Measurements from ENCODE around the gene MX1.

The MX1 gene

DNA sequence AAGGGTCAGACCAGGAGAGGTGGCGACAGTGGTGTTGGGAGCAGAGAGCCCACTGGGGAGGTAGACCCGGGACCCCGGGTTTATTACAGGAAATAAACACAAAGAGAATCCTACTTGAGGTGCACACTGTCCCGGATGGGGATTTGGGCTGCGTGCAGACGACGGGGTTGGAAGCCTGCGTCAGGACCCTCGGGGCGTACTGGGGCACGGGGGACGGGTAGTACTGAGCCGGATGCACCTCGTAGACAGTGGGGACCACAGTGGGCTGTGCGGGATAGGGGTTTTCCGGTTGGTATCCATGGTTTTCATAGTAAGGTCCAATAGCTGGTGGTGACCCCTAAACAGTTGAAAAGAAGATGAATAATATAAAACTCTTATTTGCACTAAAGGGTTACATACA is 68.2 kb downstream of the MX1 start:
- DNase-seq, result no peak

DNA sequence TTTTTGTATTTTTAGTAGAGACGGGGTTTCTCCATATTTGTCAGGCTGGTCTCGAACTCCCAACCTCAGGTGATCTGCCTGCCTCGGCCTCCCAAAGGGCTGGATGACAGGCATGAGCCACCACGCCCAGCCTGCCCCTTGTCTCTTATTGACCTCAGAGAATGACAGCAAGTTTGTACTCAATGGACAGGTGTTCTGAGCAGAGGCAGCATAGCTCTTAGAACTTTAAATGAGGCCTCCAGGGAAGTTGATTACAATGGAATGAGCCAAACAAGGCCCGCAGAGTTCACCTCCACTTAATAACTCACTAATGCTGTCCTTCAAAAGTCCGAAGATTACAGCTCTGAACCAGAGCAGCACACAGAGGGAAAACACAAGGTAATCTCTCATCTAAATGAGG is 71.0 kb downstream of the MX1 start:
- no peak for DNase-seq

DNA sequence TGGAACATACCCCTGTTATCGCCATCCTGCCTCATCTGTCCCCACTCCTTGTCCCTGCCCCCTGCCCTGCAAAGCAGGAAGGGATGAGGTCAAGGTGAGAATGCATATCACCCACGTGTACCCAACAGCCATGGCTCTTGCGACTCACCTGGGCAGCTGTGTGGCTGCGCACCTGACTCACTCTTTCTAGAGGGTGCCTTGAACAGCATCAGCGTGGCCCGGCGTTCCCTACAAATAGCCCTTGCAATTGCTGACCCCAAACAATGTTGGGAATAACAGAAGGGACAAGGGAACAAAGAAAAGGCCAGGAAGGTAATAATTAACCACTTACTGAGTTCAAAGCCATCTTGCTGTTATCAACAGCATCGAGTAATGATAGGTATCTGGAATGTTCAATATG is 71.7 kb downstream of the MX1 start:
- DNase-seq, result no peak

DNA sequence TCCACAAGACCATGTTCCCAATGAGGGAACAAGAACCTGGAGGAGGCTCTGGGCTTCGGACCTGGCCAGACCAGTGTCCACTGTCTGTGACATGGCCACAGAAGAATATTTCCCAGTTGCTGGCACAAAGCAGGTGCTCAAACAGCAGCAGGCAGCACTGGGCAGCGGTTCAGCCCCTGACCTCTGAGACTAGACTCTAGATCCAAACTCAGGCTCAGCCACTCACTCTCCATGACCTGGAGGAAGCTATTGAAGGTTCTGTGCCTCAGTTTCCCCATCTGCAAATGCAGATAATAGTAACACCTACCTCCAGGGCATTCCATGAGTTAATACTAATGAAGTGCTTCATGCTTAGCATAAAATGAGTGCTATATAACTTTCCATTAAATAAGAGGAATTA is 73.9 kb downstream of the MX1 start:
- DNase-seq, result no peak

DNA sequence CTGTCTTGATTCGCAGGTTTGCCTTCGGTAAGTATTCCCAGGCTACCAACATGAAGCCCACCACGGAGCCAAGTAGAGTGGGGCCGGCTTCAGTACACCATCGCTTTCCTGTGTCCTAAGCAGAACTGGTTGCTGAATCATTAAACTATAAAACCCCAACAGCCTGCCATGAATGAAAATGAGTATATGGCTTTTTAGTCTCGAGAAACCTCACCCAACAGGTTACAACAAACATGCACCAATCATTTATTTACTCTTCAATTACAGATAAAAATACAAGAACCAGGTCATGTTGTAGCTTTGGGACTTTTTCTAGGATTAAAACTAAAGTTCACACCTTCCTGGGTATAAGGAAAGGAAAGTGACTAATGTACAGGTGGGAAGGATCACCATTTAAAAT is 74.3 kb downstream of the MX1 start:
- no peak for DNase-seq

DNA sequence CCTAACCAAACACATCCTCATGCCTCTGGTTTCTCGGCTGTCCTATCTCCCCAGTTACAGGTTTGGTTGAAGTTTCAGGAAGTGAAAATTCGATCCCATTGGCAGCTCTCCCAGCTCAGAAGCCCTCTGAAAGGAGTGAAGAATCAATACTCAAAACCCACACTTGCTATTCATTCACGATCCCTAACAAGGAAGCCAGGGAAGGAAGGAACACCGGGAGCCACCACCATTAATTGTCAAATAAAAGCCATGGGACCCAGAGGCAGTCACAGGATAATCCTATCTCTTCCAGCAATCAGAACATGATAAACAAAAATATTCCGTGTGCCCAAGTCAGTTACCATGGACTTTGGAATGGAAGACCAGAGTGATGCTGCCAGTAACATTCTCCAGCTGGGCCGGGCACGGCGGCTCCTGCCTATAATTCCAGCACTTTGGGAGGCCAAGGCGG is 74.9 kb downstream of the MX1 start:
- DNase-seq, result no peak

DNA sequence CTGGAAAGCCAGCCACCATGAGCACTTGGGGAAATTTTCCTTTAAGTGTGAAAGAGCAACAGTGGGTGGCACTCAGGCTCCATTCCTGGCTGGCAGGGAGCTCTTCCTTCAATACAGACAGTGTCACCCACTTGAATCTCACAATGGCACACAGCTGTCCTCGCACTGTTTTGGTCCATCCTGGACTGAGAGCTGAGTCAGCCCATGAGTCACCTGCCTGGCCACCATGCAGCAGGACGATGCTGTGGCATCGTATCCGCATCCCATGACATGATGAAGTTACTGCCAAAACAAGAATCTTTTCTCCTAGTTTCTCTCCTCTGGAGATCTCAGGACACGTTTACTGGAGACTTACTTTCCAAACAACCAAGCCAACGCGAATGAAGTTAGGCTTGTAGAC is 75.9 kb downstream of the MX1 start:
- no peak for DNase-seq

DNA sequence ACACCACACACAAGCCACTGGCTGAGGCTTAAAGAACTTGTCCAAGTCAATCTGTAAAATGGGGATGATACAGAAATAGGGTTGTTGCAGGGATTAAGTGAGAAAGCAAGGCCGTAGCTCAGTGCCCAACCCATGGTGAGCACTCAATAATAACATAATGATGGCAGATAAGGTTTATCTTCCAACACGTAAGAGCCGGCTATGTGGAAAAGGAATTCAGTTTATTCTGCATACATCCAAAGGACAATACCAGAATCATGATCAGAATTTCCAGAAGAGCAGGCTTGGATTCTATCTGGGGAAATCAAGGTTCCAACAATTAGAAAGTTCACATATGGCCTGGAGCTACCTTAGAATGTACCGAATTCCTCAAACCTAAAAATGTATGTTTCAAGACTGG is 77.3 kb downstream of the MX1 start:
- no peak for DNase-seq

DNA sequence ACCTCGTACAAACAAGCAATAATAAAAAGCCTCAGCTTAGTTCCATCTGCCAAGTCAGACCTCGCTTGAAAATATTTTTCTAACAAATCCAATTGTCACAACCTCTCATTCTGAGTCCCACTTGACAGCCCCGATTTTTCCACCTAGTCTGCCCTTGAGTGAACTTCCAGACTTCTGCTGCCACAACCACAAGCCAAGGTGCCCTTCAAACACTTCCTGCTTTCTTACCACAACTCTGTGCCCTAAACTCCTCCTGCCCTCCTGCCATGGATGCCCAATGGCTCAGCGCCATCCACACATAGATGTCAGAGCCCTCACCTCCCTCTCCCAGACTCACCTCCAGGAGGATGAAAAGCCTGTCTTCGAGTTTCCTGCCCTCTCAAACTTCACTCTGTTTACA is 78.0 kb downstream of the MX1 start:
- no peak for DNase-seq

DNA sequence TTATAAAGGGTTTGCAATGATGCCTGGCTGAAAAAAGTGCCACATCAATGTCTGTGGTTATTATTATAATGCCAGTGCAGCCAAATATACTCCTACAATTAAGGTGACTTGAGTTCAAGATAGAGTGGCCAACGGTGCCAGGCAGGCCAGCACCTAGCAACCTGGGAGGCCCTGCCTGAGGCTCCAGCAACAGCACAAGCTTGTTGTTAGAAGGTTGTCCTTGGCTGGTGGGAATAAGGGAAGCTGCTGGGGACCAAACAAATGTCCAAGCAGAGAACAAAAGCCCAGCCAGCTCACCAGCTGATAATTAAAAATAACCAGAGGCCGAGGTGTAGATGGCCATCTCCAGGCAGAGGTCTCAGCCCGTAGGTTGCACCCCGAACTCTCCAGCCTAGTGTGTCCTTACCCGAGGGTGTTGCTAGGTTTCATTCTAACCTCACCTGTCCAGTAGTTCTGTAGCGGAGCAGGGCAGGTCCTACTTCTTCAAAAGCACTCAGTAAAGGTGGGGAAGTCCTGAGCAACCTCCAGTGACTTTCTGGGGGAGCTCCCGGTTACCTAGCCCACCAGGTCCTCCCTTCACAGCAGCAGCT is 80.1 kb downstream of the MX1 start:
- DNase-seq, result no peak

DNA sequence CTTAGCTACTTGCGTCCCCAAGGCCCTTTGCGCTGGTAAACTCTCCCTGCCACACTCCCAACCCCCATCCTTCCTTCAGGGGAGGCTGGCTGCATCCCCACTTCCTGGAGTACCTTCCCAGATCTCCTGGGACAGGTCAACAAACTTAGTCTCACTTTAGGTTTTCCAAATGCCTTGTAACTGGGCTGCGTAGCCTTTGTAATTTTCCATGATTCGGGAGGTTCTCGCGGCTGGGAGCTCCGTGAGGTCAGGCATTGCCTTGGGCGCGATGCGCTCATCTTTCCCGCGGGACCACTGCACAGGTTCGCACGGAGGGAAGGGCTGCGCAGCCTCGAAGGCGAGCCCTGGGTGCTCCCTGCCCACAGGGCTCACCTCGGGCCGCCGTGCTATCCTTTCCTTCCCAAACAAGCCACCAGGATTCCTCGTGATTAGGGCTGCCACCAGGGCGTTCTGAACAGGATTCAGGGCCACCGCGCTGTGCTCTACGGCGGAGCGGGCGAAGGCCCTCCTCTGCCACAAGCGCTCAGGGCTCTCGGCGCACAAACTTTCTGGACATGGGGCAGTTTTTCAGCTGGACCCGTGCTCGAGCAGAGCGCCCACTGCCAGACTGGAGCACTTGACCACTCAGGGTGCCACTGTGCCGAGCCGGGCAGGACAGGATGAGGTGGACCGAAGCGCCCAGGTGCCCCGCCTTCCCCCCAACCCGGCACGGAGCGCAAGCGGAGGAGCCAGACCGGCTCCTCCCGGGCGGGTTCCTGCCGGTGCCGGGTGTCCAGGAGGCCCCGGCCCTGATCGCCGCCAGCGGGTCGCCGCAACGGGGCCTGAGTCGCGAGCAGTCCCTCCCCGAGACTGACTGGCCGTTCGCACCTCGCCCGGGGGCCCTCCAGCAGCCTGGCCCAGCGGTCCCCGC is 80.8 kb downstream of the MX1 start:
- DNase-seq, result peak; percentile 82

DNA sequence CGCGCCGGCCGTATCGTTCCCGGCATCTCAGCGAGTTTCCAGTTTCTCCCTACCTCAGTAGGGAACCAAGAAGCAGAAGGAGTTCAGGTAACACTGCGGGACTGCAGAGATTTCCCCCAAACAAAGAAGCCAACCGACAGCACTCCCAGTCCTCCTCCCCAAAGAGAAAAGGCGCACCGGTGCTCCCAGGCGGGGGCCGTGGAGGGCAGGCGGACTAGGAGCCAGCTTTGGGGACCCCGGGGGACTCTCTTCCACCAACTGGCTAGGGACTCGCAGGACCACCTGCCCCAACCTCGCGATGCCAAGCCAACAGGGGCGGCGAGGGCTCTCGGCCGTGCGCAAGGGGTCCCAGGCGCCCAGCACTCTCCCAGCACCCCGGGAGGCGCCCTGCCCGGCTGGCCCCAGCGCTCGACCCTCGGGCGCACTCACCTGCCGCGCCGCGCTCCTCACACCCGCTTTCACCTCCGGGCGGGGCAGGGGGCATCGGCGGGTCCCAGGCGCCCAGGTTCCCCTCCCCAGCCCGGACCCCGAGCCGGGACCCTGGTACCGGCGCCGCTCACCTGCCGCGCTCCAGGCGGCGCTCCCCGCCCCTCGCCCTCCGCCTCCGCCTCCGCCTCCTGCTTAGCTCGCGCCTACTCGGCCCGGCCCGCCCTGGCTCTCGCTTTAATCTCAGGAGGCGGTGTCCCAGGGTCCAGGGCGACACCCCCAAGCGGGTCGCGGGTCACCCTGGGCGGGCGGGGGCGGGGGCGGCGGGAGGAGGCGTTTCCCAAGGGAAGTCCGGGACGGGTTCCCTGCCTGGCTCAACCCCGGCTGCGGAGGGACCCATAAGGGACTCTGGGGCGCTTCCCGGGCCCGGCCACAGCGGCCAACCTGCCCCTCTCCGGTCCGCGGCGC is 81.7 kb downstream of the MX1 start, which contains the start of gene TMPRSS2:
TSS of gene TMPRSS2 (minus strand) at position 638 of the 894 bp plus-strand sequence. CDS start 10,025 bp downstream, outside the sequence.
- peak; percentile 77 for DNase-seq

DNA sequence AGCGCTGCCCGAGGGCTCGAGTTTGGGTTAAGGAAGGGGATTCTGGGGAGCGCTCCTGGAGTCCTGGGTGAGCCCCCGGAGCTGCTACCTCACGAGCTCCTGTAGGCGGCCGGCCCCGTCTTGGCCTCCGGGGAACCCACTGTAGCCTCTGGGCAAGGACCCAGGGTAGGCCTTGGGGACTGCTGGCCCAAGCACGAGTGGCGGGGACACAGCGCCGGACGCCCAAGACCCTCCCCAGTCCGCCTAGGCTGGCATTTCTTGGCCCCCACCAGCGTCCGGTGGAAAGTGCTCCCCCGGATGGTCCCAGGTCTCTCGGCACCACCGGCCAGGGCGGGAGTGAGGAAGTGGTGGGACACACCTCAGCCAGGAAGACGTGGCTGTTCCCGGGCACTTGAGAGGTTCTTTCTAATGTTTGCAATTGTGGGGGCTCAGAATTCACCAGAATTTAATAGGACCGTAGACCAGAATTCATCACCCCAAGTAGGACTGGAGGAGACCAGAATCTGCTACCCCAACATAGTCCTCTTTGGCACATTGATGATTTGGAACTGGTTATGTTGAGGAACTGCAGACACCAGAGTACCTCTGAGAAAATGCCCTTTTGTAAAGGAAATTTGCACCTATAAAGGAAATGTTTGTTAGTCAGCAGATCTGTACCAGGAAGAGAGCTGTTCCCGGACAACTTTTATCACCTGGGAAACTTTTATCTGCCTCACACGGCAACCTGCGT is 82.5 kb downstream of the MX1 start:
- peak; percentile 68 for DNase-seq
